C4-2B (cell line): ENCODE data around the gene GIPC3.

ENCODE experiments used
- ZFX ChIP-seq: fragments of 450-650 bp; IDR thresholded peaks from 2 replicates; pipeline ENCODE4 v1.6.1; 2017
- TF ChIP-seq, protein P1 (sequence below): fragments of 450-650 bp; conservative IDR thresholded peaks from 2 replicates; pipeline ENCODE4 v1.5.1; 2017; ENCODE audit warnings: mild to moderate bottlenecking

DNA sequence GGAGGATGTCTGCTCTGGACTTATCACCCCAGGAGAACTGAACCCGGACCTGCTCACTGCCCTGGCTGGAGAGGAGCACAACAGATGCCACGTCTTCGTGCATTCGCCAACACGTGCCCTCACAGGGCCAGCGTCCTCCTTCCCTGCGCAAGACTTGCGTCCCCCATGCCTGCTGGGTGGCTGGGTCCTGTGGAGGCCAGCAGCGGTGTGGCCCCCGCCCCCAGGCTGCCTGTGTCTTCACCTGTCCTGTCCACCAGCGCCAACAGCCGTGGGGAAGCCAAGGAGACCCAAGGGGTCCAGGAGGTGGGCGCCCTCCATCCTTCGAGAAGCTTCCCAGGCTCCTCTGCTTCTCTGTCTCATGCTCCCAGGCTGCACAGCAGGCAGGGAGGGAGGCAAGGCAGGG is 49.7 kb upstream of the GIPC3 start:
- TF ChIP-seq, protein P1, sequence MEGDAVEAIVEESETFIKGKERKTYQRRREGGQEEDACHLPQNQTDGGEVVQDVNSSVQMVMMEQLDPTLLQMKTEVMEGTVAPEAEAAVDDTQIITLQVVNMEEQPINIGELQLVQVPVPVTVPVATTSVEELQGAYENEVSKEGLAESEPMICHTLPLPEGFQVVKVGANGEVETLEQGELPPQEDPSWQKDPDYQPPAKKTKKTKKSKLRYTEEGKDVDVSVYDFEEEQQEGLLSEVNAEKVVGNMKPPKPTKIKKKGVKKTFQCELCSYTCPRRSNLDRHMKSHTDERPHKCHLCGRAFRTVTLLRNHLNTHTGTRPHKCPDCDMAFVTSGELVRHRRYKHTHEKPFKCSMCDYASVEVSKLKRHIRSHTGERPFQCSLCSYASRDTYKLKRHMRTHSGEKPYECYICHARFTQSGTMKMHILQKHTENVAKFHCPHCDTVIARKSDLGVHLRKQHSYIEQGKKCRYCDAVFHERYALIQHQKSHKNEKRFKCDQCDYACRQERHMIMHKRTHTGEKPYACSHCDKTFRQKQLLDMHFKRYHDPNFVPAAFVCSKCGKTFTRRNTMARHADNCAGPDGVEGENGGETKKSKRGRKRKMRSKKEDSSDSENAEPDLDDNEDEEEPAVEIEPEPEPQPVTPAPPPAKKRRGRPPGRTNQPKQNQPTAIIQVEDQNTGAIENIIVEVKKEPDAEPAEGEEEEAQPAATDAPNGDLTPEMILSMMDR, result no peak
- no peak for TF ChIP-seq ZFX
